Kidney (tissue), 14 donors: ENCODE measurements around the gene SLC4A8. TPM values are rescaled to one million over a fixed set of nuclear protein-coding genes. Genes with fewer than 3 reads are reported as not detected.

Experiments used
- DNase-seq, 5 donors: peaks; one replicate each; pipeline ENCODE4 v3.0.0-alpha.2; 2013 to 2020
- FAIRE-seq: peaks from 2 replicates; lab custom pipeline; 2012; peaks lifted over from hg19 to GRCh38; lab: Jason Lieb, UNC
- H3K27ac ChIP-seq, 2 donors: one replicate each; pipeline ENCODE4 v1.7.0; 2013; ENCODE audit warnings: low read depth in 2 of 2, low read length in 2 of 2, inconsistent platforms in 1 of 2
- H3K27me3 ChIP-seq: one replicate; pipeline ENCODE4 v1.7.1; 2013; ENCODE audit warnings: low read length, inconsistent platforms; ENCODE audit not compliant: control insufficient read depth, insufficient read depth
- H3K36me3 ChIP-seq, 3 donors: one replicate each; pipeline versions ENCODE4 v1.7.0 to v1.7.1; 2013; ENCODE audit warnings: low read length in 3 of 3, control low read depth in 1 of 3, inconsistent platforms in 1 of 3; ENCODE audit not compliant: insufficient read depth in 3 of 3, control insufficient read depth in 2 of 3
- H3K4me1 ChIP-seq, 3 donors: one replicate each; pipeline versions ENCODE4 v1.7.0 to v1.7.1; 2013; ENCODE audit warnings: low read length in 3 of 3, inconsistent platforms in 1 of 3, low read depth in 1 of 3; ENCODE audit not compliant: control insufficient read depth in 2 of 3, insufficient read depth in 2 of 3
- H3K4me3 ChIP-seq, 3 donors: one replicate each; pipeline versions ENCODE4 v1.7.0 to v1.8.1; 2013; ENCODE audit warnings: low read length in 3 of 3, control low read depth in 1 of 3, inconsistent platforms in 1 of 3
- H3K9ac ChIP-seq, 3 donors: one replicate each; pipeline versions ENCODE4 v1.7.0 to v1.7.1; 2013; ENCODE audit warnings: low read length in 3 of 3, control low read depth in 1 of 3, inconsistent platforms in 1 of 3
- H3K9me3 ChIP-seq, 3 donors: one replicate each; pipeline versions ENCODE4 v1.7.0 to v1.7.1; 2013; ENCODE audit warnings: low read length in 3 of 3, control low read depth in 1 of 3, inconsistent platforms in 1 of 3; ENCODE audit not compliant: control insufficient read depth in 2 of 3, insufficient read depth in 1 of 3
- intact Hi-C: fragments of 100-400 bp; cut with DNase I; formaldehyde crosslinking; loops from one replicate; pipeline ENCODE4 v1.11.1; 2022
- polyA plus RNA-seq: library from polyadenylated mRNA; stranded (reverse); fragments of 350-450 nt; fragmentation: Illumina TruSeq; extraction: RNeasy Lipid Tissue Mini Kit (QIAGEN cat#74804); gene quantifications from one replicate; pipeline ENCODE4 v1.2.3, GENCODE V29; 2014; ENCODE audit warnings: low read depth, low replicate concordance; ENCODE audit not compliant: insufficient read depth
- total RNA-seq: library from RNA; stranded (reverse); fragmentation: NEBNext Ultra II Directional; extraction: Animal tissue kit (Norgen Biotek cat#: 25700); gene quantifications from one replicate; pipeline ENCODE4 v1.2.1, GENCODE V29; 2021
- TF ChIP-seq, protein P1 (sequence below): IDR thresholded peaks from 3 replicates; pipeline ENCODE4 v1.5.1; 2012; ENCODE audit warnings: mild to moderate bottlenecking, moderate library complexity, borderline replicate concordance; ENCODE audit not compliant: insufficient read depth; ENCODE audit errors: extremely low read depth
- donor health status: control.
- donor health status: control.
- donor health status: control.
- donor health status: control.
- donor health status: control.
- donor health status: DM: yes; HTN: yes; CAD: no.
- donor health status: Normal renal cell carcinoma (clear cell type).

Gene SLC4A8
- total and polyA plus RNA-seq, 2 donors from 2014 or later = 2.4 to 3.4 TPM

DNA sequence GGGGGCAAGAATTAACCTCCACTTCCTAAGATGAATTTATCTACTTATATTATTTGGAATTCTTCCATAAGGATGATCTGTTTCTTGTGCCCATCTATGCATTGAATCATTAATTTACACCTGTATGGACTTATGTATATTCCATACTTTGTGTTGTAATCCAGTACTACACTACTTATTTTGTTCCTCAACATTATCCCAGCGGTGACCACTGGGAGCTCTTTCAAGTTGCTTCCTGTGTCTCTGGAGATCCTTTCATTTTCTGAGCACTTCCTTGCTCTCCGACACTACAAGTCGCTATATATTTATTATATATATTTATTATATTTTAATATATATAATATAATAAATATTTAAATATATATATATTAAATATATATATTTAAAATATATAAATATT, 111.5 kb downstream of the SLC4A8 start:
- DNase-seq (no peak), FAIRE-seq (no peak)
- H3K9ac ChIP-seq = no peak overlapping the region
- H3K36me3 ChIP-seq = no peaks in the 10 kb centered on the region
- no peak overlapping the region for H3K4me3 ChIP-seq
- intact Hi-C loops = loop anchor here (10.0 kb wide), 1 partner anchor 111 kb away; the partner anchor contains the start of gene SLC4A8
- TF ChIP-seq, protein P1, sequence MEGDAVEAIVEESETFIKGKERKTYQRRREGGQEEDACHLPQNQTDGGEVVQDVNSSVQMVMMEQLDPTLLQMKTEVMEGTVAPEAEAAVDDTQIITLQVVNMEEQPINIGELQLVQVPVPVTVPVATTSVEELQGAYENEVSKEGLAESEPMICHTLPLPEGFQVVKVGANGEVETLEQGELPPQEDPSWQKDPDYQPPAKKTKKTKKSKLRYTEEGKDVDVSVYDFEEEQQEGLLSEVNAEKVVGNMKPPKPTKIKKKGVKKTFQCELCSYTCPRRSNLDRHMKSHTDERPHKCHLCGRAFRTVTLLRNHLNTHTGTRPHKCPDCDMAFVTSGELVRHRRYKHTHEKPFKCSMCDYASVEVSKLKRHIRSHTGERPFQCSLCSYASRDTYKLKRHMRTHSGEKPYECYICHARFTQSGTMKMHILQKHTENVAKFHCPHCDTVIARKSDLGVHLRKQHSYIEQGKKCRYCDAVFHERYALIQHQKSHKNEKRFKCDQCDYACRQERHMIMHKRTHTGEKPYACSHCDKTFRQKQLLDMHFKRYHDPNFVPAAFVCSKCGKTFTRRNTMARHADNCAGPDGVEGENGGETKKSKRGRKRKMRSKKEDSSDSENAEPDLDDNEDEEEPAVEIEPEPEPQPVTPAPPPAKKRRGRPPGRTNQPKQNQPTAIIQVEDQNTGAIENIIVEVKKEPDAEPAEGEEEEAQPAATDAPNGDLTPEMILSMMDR = no peak
- no peak overlapping the region for H3K27ac ChIP-seq
- H3K9me3 ChIP-seq = no peaks in the 10 kb centered on the region
- H3K4me1 ChIP-seq = no peaks in the 10 kb centered on the region
- H3K27me3 ChIP-seq = no peaks in the 10 kb centered on the region

GRCh38 chr12:51538149-51538548, 113.5 kb downstream of the SLC4A8 start:
- intact Hi-C loops = loop anchor here (10.0 kb wide), 1 partner anchor 113 kb away; the partner anchor contains the start of gene SLC4A8
- FAIRE-seq (no peak), DNase-seq (no peak)
- no peaks in the 10 kb centered on the region for H3K36me3 ChIP-seq
- no peak overlapping the region for H3K27ac ChIP-seq
- TF ChIP-seq, protein P1 = no peak
- no peaks in the 10 kb centered on the region for H3K4me1 ChIP-seq
- H3K9ac ChIP-seq = no peak overlapping the region
- no peaks in the 10 kb centered on the region for H3K9me3 ChIP-seq
- no peaks in the 10 kb centered on the region for H3K27me3 ChIP-seq
- H3K4me3 ChIP-seq = no peak overlapping the region

DNA sequence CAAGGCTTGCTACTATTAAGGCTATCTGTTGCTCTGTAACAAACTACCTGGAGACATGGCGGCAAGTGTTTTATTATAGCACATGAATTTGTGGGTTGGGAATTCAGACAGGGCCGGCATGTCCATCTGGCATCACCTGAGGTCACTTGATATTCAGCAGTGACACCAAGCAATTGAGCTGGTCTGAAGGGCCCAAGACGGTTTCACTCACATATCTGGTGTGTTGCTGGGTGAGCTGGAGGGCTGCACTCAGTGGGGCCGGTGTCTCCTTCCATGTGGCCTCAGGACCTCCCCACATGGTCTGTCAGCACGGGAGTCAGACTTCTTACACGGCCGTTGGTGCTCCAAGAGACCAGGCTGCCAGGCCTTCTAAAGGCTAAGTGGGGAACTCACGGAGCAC, 114.0 kb downstream of the SLC4A8 start:
- FAIRE-seq = no peak
- intact Hi-C loops = loop anchor here (10.0 kb wide), 1 partner anchor 114 kb away; the partner anchor contains the start of gene SLC4A8
- Histone ChIP-seq H3K4me1 (no peaks in the 10 kb centered on the region), H3K27me3 (no peaks in the 10 kb centered on the region), H3K27ac (no peak overlapping the region), H3K4me3 (no peak overlapping the region), H3K9me3 (no peaks in the 10 kb centered on the region), H3K36me3 (no peaks in the 10 kb centered on the region), H3K9ac (no peak overlapping the region)
- no peak for DNase-seq
- TF ChIP-seq, protein P1 = no peak

DNA sequence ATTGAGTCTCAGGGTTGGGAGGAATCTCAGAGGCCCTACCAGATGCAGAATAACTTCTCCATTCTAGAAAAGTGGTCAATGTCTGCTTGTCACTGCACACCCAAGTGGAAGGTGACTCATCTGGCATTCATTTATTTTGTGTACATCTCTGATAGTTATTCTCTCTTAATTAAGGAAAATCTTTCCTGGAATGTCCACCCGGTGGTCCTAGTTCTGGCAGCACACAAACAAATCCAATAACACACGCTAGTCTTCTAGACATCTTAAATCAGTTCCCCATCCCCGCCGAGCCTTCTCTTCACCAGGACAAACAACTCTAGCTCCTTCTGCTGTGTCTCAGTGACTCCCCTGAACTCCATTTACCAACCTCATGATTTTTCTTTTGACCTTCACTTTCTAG, 116.4 kb downstream of the SLC4A8 start:
- H3K36me3 ChIP-seq = no peaks in the 10 kb centered on the region
- H3K4me3 ChIP-seq = no peak overlapping the region
- intact Hi-C loops = no loop called here
- TF ChIP-seq, protein P1 = no peak
- no peaks in the 10 kb centered on the region for H3K9me3 ChIP-seq
- no peak overlapping the region for H3K27ac ChIP-seq
- no peak for DNase-seq
- H3K4me1 ChIP-seq = no peaks in the 10 kb centered on the region
- no peak for FAIRE-seq
- no peaks in the 10 kb centered on the region for H3K27me3 ChIP-seq
- H3K9ac ChIP-seq = no peak overlapping the region
